OCI-LY7 (cell line): ENCODE results near the gene RGS2.

ENCODE experiments used
- EZH2phosphoT487 ChIP-seq: fragments of 200-600 bp; sonication (generic); IDR thresholded peaks from 2 replicates; pipeline ENCODE4 v1.6.1; 2018; ENCODE audit warnings: low read depth, borderline replicate concordance, mild to moderate bottlenecking, mixed run types, antibody characterized with exemption, low read length, moderate library complexity, mixed read lengths
- TF ChIP-seq, protein P1 (sequence below): fragments of 200-600 bp; sonication (generic); conservative IDR thresholded peaks from 2 replicates; pipeline ENCODE4 v1.5.1; 2014; ENCODE audit warnings: mild to moderate bottlenecking, antibody characterized with exemption, low read length, moderate library complexity, mixed read lengths

- TF ChIP-seq, protein P1, sequence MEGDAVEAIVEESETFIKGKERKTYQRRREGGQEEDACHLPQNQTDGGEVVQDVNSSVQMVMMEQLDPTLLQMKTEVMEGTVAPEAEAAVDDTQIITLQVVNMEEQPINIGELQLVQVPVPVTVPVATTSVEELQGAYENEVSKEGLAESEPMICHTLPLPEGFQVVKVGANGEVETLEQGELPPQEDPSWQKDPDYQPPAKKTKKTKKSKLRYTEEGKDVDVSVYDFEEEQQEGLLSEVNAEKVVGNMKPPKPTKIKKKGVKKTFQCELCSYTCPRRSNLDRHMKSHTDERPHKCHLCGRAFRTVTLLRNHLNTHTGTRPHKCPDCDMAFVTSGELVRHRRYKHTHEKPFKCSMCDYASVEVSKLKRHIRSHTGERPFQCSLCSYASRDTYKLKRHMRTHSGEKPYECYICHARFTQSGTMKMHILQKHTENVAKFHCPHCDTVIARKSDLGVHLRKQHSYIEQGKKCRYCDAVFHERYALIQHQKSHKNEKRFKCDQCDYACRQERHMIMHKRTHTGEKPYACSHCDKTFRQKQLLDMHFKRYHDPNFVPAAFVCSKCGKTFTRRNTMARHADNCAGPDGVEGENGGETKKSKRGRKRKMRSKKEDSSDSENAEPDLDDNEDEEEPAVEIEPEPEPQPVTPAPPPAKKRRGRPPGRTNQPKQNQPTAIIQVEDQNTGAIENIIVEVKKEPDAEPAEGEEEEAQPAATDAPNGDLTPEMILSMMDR = no peak
- no peak for TF ChIP-seq EZH2phosphoT487
Measured at GRCh38 chr1:192858456-192858855, 49.6 kb downstream of the RGS2 start.
